ENCODE results near the gene PTPRT. TPM values are rescaled to one million over a fixed set of nuclear protein-coding genes. Genes with fewer than 3 reads are reported as not detected.

The PTPRT gene
- polyA plus RNA-seq, 1 of the 3 experiments (the other 2 are of a cell fraction) = not detected

DNA sequence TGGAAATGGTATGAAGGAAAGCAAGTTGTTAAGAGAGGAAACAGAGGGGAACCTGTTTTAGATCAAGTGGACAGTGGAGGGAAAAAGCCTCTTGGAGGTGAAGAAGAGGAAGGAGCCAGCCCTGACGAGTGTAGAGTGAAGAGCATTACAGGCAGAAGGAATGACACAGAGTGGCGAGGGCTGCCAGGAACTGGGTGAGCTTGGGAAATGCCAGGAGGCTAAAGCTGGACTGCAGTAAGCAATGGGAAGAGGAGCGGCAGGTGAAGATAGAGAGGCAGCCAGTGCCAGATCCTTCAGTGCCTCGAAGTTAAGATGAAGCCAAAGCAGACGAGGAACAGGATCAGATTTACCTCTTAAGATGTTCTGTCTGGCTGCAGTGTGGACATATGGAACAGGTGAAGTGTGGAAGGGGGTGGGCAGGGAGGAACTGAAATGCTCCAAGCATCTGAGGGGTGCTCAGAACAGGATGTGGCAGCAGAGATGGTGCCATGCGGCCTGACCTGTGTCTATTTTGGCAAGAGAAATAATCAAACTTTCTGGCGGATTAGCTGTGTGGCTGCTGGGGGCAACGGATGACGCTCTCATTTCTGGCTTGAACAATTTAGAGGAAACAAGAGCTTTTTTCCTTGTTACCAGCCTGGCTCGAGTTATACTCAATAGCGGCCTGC, 748.4 kb downstream of the PTPRT start:
- TF ChIP-seq MXI1 (IDR thresholded peaks at IDR 0.05; ENCODE audit: low read depth, low read length) (no peak), FOSL2 (IDR thresholded peaks at IDR 0.05; ENCODE audit: borderline replicate concordance, low read depth) (no peak), RFX5 (IDR thresholded peaks at IDR 0.05; ENCODE audit: low read length) (no peak), JUND (IDR thresholded peaks at IDR 0.05) (no peak), RXRA (IDR thresholded peaks at IDR 0.05; ENCODE audit: borderline replicate concordance, low read depth) (no peak)

GRCh38 chr20:42435230-42435629, 754.5 kb downstream of the PTPRT start:
- Histone ChIP-seq H3K4me2 (no peak overlapping the region), H3F3A (replicated peaks; ENCODE audit: insufficient read depth) (no peaks in the 10 kb centered on the region), H3K36me3 (replicated peaks in 1 of 2; ENCODE audit: control insufficient read depth in 1 of 2, insufficient read depth in 2 of 2, low read length in 1 of 2) (no peaks in the 10 kb centered on the region), H4K20me1 (ENCODE audit: insufficient read depth) (no peaks in the 10 kb centered on the region), H3K9ac (no peak overlapping the region), H3K9me3 (no peaks in the 10 kb centered on the region), H3K9me2 (no peaks in the 10 kb centered on the region), H3K27ac (ENCODE audit: low read depth in 2 of 2, low read length in 1 of 2) (no peak overlapping the region), H3K4me1 (ENCODE audit: control insufficient read depth in 1 of 2, insufficient read depth in 2 of 2, low read depth in 1 of 2, low read length in 1 of 2) (no peaks in the 10 kb centered on the region), H3K79me2 (ENCODE audit: insufficient read depth) (no peaks in the 10 kb centered on the region), H3K4me3 (ENCODE audit: low read depth in 2 of 2, low read length in 1 of 2) (no peak overlapping the region), H3K27me3 (ENCODE audit: insufficient read depth) (no peaks in the 10 kb centered on the region), H2AFZ (ENCODE audit: low read depth) (no peak overlapping the region)
- ChIA-PET CTCF (no interaction called here), POLR2A (no interaction called here)
- DNase-seq = no peak
- WGBS (ENCODE audit: low lambda C conversion rate) = 12% methylated on average over 1 of the region's 1 CpG
- TF ChIP-seq RAD21 (IDR thresholded peaks at IDR 0.05; ENCODE audit: low read length) = no peak
- no peak for TF ChIP-seq RXRA (IDR thresholded peaks at IDR 0.05; ENCODE audit: borderline replicate concordance, low read depth)
- TF ChIP-seq FOXJ3 (CRISPR knock-in tag; IDR thresholded peaks at IDR 0.05) = no peak
- no peak for TF ChIP-seq RFX5 (IDR thresholded peaks at IDR 0.05; ENCODE audit: low read length)
- TF ChIP-seq MEF2A (IDR thresholded peaks at IDR 0.05; ENCODE audit: borderline replicate concordance, low read depth) = no peak
- no peak for TF ChIP-seq FOSL2 (IDR thresholded peaks at IDR 0.05; ENCODE audit: borderline replicate concordance, low read depth)
- no peak for TF ChIP-seq MXI1 (IDR thresholded peaks at IDR 0.05; ENCODE audit: low read depth, low read length)
- no peak for TF ChIP-seq YY1 (IDR thresholded peaks at IDR 0.05; ENCODE audit: low read depth)
- TF ChIP-seq IRF3 (IDR thresholded peaks at IDR 0.05; ENCODE audit: low read depth, low read length) = no peak
- no peak for TF ChIP-seq GATA2 (CRISPR knock-in tag; IDR thresholded peaks at IDR 0.05)
- no peak for TF ChIP-seq FOXM1 (IDR thresholded peaks at IDR 0.05; ENCODE audit: low read depth)
- TF ChIP-seq TEAD4 (IDR thresholded peaks at IDR 0.05; ENCODE audit: borderline replicate concordance, insufficient read depth) = no peak
- TF ChIP-seq, protein P1, sequence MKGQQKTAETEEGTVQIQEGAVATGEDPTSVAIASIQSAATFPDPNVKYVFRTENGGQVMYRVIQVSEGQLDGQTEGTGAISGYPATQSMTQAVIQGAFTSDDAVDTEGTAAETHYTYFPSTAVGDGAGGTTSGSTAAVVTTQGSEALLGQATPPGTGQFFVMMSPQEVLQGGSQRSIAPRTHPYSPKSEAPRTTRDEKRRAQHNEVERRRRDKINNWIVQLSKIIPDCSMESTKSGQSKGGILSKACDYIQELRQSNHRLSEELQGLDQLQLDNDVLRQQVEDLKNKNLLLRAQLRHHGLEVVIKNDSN (IDR thresholded peaks at IDR 0.05; ENCODE audit: borderline replicate concordance, low read depth) = no peak
- TF ChIP-seq NRF1 (IDR thresholded peaks at IDR 0.05; ENCODE audit: low read depth, low read length) = no peak
- TF ChIP-seq TCF12 (IDR thresholded peaks at IDR 0.05) = no peak
- TF ChIP-seq GABPA (IDR thresholded peaks at IDR 0.05; ENCODE audit: low read depth) = no peak

More for the DNA sequence above, 748.4 kb downstream of the PTPRT start:
- Histone ChIP-seq H3K4me3 (ENCODE audit: low read depth in 2 of 2, low read length in 1 of 2) (no peak overlapping the region), H3K4me2 (no peak overlapping the region), H3K9ac (no peak overlapping the region), H3K9me3 (no peaks in the 10 kb centered on the region), H3K9me2 (no peaks in the 10 kb centered on the region), H3K4me1 (ENCODE audit: control insufficient read depth in 1 of 2, insufficient read depth in 2 of 2, low read depth in 1 of 2, low read length in 1 of 2) (no peaks in the 10 kb centered on the region), H2AFZ (ENCODE audit: low read depth) (no peak overlapping the region), H4K20me1 (ENCODE audit: insufficient read depth) (no peaks in the 10 kb centered on the region), H3K27ac (ENCODE audit: low read depth in 2 of 2, low read length in 1 of 2) (no peak overlapping the region), H3F3A (replicated peaks; ENCODE audit: insufficient read depth) (no peaks in the 10 kb centered on the region), H3K27me3 (ENCODE audit: insufficient read depth) (no peaks in the 10 kb centered on the region), H3K79me2 (ENCODE audit: insufficient read depth) (no peaks in the 10 kb centered on the region), H3K36me3 (replicated peaks in 1 of 2; ENCODE audit: control insufficient read depth in 1 of 2, insufficient read depth in 2 of 2, low read length in 1 of 2) (no peaks in the 10 kb centered on the region)
- CTCF ChIA-PET = no interaction called here
- POLR2A ChIA-PET = no interaction called here
- WGBS (ENCODE audit: low lambda C conversion rate) = 29% methylated on average over 11 of the region's 11 CpGs
- DNase-seq = no peak

All from SK-N-SH (cell line).